ENCODE measurements around the gene CACNG3. TPM values are rescaled to one million over a fixed set of nuclear protein-coding genes. Genes with fewer than 3 reads are reported as not detected.
A peak's percentile ranks its signal among the peaks of the same experiment; 100 is the strongest.
"Not testable (repeated sequence)": the region's sequence is repeated elsewhere in the genome, so short reads cannot be mapped to it uniquely, and the experiment has no call there.

The CACNG3 gene
- total RNA-seq: not detected

DNA sequence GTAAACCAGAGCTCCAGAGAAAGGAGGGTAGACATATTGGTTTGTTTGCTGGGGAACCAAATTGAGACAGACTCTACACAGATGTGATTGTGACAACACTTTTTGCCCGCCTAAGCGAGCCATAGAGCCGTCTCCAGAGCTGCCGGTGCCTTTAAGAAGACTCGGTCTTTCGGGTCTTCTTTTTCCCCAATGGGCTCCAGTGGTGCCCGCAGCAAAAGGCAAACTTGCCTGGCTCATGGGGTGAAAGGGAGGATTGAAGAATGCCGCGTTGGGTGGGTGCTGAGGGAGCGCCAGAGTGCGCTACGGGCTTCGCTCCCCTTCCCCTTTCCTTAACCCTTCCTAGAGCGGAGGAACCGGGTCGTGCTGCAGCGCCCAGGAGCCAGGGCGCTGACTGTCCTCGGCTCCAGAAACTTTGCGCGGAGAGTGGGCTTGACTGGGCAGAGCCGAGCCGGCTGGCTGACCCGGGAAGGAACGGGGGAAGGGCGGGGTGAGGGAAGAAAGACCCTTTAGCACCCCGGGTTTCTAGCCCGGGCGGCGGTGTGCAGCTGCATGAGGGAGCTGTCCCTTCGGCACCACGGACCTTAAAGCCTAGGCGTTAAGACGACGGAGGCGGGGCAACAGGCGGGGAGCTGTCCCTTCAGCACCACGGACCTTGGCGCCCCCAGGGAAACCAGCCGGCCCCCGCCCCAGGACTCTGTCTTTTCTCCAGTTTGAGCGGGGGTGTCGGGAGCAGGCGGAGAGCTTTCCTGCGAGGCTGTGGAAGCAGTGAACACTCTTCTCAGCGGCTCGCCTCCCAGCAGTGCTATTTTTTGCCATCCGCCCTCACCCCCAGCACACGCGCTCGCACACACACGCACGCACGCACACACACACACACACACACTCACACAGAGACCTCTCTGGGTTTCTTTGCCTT is at the start of gene CACNG3:
CACNG3 (plus strand) TSS at position 880 of the 916 bp plus-strand sequence. CDS start 420 bp downstream, outside the sequence.
- ATAC-seq (no peak), DNase-seq (ENCODE audit: low spot score) (peak; percentile 56)
- intact Hi-C loops (cut with DNase I): loop anchor here (10.0 kb wide), 1 partner anchor 211 kb away; no protein-coding TSS in a partner anchor

DNA sequence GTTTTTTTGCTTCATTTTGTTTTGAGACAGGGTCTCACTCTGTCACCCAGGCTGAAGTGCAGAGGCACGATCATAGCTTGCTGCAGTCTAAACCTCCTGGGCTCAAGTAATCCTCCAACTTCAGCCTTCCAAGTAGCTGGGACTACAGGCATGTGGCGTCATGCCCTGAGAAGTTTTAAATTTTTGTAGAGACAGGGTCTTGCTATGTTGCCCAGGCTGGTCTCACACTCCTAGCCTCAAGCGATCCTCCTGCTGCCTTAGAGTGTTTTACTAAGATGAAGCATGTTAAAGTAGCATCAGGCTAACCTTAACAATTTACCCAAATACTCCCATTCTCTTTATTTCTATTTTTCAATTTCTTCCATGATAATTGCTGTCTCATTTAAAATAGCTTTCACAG is 49.2 kb upstream of the CACNG3 start:
- ATAC-seq: no peak

DNA sequence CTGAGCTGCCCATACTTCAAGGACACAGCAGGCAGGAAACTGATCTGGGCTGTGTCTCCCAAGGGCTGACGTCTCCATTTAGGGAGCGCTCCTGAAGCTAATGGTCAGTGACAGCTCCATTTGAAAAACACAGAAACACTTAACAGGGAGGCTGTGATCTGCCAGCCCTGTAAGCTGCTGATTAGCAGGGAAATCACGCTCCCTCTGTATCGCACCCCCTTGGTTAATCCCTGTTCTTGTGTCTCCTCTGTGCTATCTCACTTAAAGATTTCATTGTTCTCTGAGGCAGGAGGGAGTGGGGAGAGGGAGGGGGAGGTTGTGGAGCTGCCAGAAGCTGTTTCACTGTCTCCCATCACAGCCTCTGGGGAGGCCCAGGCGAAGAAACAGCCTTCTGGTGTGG is 47.4 kb upstream of the CACNG3 start:
- intact Hi-C loops (cut with DNase I): no loop called here
- no peak for DNase-seq (ENCODE audit: low spot score)
- ATAC-seq: no peak

More for the DNA sequence above, 49.2 kb upstream of the CACNG3 start:
- intact Hi-C loops (cut with DNase I): no loop called here
- no peak for DNase-seq (ENCODE audit: low spot score)

DNA sequence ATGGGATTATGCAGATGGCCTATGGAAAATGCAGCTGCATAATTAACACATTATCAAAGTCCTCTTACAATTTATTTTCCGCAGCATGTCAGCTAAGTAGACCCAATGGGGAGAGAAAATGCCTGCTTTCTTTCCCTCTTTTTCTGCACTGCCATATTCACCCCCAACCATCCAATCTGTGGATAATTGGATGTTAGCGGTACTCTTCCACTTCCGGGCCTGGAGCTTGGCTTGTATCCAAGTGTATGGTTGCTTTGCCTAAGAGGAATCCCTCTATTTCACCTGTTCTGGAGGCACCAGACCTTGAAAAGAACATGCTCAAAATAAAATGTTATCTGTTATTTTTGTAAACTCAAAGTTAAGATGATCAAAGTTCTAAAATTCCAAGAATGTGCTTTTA is 41.1 kb upstream of the CACNG3 start:
- ATAC-seq (no peak), DNase-seq (ENCODE audit: low spot score) (no peak)
- intact Hi-C loops (cut with DNase I): no loop called here

DNA sequence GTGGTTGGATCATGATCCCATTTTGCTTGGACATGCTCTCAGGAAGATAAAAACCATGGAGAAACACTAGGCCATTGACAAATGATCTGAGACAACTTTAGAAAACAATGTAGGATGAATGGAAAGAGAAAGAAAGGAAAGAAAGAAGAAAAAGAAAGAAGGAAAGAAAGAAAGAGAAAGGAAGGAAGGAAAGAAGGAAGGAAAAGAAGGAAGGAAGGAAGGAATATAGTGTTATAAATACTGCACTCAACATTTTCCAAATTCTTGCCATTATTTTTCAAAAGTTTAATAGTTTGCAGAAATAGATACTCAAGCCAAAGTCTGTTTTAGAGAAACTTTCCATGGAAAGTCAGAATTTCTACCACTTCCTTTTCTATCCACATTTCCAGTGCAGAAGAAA is 39.2 kb upstream of the CACNG3 start:
- DNase-seq (ENCODE audit: low spot score): no peak
- intact Hi-C loops (cut with DNase I): no loop called here
- ATAC-seq: no peak

DNA sequence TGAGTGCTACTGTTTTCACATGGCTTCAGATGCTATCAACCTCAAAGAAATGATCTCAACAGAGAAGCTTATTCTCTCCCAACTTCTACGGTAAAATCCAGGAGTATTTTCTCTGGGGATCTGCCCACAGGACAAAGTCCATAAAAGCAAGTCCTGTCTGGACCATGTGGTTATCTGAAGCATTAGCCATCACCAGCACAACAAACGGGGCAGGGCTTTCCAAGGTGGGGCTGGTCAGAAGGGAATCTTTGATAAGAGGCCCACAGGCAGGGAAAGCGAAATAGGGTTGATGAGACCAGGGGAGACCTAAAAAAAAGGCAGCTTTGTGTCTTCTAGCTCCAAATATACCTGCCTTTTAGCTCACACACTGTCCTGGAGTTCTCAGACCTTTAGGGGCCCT is 38.7 kb upstream of the CACNG3 start:
- ATAC-seq: no peak
- DNase-seq (ENCODE audit: low spot score): no peak
- intact Hi-C loops (cut with DNase I): no loop called here

DNA sequence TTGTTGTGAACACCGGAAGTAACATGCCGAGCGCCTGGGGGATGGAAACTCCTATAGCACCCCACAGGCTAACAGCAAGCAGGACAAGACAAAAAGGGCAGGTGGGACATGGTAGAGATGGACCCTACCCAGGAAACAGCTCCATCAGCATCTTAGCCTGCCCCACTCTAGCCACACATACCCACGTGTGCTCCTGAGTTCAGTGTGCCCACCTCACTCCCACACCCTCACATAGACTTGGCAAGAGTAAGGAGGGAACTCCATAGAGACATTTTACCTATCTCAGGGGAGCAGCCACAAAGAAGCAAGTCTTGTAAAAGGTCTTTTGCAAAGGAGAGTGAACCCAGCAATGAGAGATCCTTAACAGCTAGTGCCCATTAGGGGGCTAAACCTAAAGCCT is 37.8 kb upstream of the CACNG3 start:
- ATAC-seq (no peak), DNase-seq (ENCODE audit: low spot score) (no peak)
- intact Hi-C loops (cut with DNase I): no loop called here

DNA sequence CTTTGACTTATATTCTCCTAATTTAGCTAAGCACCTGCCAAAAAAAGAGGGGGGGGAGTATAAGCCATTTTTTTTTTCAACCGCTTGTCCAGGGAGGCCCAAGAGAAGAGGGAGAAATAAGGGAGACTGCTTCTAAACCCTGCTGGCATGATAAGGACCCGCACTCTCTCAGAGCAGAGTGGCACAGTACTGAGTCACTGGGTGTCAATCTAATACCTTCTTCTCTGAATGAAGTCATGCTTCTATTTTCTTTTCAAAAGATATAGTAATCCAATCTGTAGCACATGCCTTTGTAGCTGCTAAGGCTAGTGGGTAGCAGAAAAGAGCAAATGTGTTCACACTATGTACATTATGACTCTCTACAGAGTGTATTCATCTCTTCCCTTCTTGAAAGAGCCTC is 34.9 kb upstream of the CACNG3 start:
- ATAC-seq: no peak

DNA sequence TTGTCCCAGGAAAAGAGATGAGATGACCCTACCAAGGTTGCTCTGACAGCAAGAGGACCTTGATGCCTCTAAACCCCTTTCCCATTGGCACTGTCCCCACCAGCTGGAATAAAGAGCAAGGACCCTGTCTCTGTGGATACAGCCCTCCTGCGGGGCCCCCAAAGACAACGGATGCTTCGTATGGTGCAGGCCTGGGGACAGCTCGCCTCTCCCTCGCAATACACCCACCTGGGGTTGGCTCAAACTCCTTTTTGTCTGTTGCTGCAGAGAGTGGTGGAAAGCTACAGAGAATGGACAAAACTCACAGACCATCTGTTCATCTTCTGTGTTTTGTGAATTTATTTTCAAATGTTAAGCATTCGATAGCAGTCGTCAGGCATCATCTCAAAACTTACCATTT is 27.6 kb upstream of the CACNG3 start:
- no peak for DNase-seq (ENCODE audit: low spot score)
- intact Hi-C loops (cut with DNase I): no loop called here
- ATAC-seq: no peak

More for the DNA sequence above, 34.9 kb upstream of the CACNG3 start:
- DNase-seq (ENCODE audit: low spot score): no peak
- intact Hi-C loops (cut with DNase I): no loop called here

DNA sequence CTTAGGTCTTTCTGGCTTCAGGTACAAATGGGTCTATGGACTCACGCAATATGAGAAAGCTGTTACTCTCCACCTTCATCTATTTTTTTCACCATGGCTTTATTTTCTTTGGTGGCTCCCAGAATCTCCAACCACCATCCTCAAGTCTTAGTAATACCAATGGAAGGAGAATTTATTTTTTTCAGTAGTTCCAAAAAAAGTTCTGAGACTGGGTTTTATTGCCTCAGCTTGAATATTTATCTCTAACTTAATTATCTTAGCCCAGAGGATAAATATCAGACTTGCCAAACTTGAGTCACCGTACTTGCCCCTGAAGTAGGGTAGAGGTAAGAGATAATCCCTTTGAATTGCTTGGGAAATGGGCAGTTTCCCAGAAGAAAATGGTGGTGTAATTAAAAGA is 23.2 kb upstream of the CACNG3 start:
- intact Hi-C loops (cut with DNase I): no loop called here
- ATAC-seq: no peak

DNA sequence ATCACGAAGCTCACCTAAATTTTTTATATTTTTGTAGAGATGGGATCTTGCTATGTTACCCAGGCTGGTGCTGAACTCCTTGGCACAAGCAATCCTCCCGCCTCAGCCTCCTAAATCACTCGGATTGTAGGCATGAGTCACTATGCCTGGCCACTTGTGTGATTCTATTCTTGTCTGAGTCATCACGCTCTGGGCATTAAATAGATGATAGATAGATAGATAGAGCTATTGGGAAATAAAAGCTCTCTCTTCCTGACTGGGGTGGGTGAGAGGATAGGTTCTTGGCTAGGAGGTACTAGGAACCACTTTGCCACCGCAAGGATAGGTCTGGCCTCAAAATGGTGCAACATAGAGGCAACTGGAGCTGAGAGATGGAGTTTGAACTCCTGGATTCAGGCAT is 21.4 kb upstream of the CACNG3 start:
- intact Hi-C loops (cut with DNase I): no loop called here
- DNase-seq (ENCODE audit: low spot score): no peak
- ATAC-seq: no peak

More for the DNA sequence above, 23.2 kb upstream of the CACNG3 start:
- no peak for DNase-seq (ENCODE audit: low spot score)

DNA sequence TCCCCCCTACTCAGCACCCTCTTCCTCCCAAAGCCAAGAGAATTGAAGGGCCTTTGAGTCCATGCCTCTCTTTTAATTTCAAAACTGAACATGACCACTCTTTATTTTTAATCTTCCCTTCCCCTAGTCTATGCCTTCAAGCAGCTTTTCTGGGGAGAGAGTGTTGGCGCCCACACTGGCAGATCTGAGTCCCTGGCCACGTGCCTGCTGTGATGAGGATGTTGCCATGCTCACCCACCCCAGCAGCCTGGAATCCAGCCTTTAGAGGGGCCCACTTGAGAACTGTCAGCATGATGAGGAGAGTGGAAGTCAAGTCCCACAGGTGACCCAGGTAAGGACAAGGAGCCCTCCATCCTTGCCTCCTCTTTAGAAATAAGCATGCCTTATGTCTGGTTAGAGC is 20.3 kb upstream of the CACNG3 start:
- DNase-seq (ENCODE audit: low spot score) (no peak), ATAC-seq (no peak)
- intact Hi-C loops (cut with DNase I): no loop called here

DNA sequence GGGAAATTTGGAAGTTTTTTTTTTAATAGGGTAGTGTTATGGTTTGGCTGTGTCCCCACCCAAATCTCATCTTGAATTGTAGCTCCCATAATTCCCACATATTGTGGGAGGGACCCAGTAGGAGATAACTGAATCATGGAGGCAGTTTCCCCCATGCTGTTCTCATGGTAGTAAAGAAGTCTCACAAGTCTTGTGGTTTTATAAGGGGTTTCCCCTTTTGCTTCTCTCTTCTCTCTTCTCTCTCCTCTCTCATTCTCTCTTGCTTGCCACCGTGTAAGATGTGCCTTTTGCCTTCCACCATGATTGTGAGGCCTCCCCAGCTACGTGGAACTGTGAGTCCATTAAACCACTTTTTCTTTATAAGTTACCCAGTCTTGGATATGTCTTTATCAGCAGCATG is 17.3 kb upstream of the CACNG3 start:
- DNase-seq (ENCODE audit: low spot score); intact Hi-C loops (cut with DNase I); ATAC-seq: not testable (repeated sequence)

DNA sequence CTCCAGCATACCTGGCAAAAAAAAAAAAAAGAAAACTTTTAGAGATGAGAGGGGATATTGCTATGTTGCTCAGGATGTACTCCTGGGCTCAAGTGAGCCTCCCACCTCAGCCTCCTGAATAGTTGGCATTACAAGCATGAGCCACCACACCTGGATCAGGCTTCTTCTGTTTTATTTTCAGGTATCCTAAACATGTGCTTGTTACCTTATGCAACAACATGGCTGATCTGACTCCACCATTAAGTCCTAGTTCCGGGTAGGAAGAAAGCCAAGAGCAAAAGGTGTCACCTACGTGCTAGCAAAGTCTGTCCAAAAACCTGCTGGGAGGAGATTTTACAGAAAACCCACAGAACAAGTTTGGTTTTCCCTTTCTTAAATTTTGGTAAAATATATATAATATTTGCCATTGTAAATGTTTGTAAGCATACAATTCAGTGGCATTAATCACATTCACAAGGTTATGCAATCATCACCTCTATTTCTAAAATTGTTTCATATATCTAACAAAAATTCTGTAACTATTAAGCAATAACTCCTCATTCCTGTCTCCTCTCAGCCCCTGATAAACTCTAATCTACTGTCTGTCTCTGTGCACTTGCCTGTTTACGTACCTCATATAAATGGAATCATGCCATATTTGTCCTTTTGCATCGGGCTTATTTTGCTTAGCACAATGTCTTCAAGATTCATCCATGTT is 9.1 kb upstream of the CACNG3 start:
- no peak for ATAC-seq
- intact Hi-C loops (cut with DNase I): no loop called here
- DNase-seq (ENCODE audit: low spot score): no peak

DNA sequence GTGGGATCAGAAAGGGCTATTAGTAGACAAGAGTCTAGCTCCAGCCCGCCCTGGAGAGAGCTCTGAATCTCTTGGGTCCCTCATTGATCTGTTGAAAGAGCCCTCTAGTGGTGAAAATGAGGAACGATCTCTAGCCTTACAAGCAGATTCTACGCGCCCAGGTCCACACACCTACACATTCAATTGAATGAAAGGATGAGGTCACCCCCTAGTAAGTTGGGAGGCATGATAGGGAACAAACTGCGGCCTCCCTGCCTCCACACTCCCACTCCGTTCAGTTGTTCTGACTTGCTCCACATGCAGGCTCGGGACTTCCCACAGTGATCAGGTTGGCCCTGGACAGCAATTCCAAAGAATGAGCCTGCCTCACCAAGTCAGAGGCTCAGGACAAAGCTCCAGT is 2.9 kb upstream of the CACNG3 start:
- DNase-seq (ENCODE audit: low spot score) (no peak), ATAC-seq (no peak)
- intact Hi-C loops (cut with DNase I): loop anchor here (10.0 kb wide), 1 partner anchor 208 kb away; no protein-coding TSS in a partner anchor

DNA sequence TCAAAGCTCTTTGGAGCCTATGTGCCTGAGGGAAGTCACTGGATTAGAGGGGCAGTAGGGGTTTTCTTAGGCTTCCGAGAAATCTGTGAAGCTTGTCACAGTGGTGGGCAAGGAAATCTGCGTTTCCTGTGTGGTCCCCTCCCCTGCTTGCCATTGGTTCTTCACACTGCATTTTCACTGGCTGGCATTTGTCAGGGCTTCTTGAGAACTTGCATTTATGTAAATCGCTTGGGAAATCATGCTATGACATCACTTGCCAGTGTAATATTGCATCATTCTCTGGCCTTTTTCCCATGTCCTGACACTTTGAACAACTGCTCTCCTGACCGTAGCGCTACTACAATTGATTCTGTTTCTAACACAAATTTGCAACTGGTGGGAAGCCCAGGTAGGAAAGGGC is 1.8 kb downstream of the CACNG3 start:
- ATAC-seq (no peak), DNase-seq (ENCODE audit: low spot score) (no peak)
- intact Hi-C loops (cut with DNase I): loop anchor here (10.0 kb wide), 1 partner anchor 213 kb away; no protein-coding TSS in a partner anchor

DNA sequence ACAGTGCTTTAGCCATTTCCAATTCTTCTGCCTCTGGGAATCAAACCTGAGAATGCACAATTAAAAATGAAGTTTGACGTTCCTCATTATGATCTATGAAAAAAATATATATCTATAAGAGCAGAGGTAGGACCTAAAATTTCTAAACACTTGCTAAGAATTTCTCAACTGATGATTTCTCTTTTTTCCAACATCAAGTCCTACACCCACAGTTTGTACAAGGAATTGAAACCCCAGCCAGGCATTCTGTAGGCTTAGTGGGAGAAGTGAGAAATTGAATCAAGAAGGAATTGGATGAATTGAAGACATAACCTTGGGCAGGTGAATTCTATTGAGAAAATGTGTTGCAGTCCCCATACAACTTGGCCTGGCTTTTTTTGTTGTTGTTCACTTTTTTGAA is 2.7 kb downstream of the CACNG3 start:
- intact Hi-C loops (cut with DNase I): loop anchor here (10.0 kb wide), 1 partner anchor 214 kb away; no protein-coding TSS in a partner anchor
- ATAC-seq: no peak
- DNase-seq (ENCODE audit: low spot score): no peak

DNA sequence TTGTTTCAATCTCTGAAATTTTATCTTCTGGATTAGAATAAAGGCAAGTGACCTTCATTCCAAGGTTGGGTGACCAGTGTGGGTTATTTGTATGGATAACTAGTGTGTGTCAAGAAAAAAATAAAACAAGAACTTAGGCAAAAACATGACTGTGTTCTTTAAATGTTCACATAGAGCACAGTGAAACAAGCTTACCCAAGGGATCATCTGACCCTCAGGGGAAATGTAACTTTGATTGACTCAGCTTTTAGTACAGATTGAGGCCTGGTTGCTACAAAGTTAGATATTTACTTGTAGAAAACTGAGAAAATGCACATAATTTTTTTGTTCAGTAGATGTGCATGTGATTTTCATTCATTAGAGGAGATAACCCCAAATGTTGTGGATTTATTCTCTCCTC is 6.7 kb downstream of the CACNG3 start:
- intact Hi-C loops (cut with DNase I): no loop called here
- no peak for ATAC-seq

DNA sequence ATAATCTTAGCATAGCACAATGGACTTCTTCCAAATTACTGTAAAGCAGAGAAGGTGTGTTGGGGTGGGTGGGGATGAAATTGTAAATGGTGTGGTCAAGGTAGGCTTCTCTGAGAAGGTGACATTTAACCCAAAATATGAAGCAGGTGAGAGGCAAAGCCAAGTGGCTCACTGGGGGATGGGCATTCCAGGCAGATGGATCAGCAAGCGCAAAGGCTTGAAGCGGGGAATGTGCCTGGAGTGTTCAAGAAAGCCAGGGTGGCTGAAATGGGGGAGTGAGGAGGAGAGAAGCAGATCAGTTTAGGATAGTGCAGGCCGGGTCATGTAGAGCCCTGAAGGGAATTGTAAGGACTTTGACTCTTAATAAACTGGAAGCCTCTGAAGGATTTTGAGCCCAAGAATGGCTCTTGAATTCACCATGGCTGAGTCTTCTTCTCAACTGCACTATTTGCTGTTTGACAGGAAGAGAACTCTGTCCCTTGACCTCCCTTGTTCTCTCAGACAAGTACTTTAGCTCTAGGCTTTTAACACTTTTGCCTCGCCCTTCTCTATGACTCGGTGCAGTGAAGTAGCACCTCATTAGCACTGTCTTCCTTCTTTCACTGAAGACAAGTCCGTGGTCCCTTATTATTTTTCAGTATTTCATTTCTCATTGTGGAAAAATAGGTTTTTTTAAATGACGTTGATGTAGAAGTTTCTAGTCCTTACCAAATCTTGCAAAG is 14.7 kb downstream of the CACNG3 start:
- DNase-seq (ENCODE audit: low spot score): no peak
- ATAC-seq: no peak
- intact Hi-C loops (cut with DNase I): no loop called here

More for the DNA sequence above, 6.7 kb downstream of the CACNG3 start:
- no peak for DNase-seq (ENCODE audit: low spot score)

All from sciatic nerve (tissue), 2 donors.